HG03460 (cell line): Measurements from ENCODE around the gene NUDT4B.
"Not testable (repeated sequence)": the region's sequence is repeated elsewhere in the genome, so short reads cannot be mapped to it uniquely, and the experiment has no call there.

Experiments used
- ATAC-seq: cut with Tn5 transposase; IDR thresholded peaks from one replicate; pipeline ENCODE4 v1.9.1; 2021; ENCODE audit not compliant: unreplicated experiment

NUDT4B gene

GRCh38 chr1:148748563-148749334 lies at the start of gene NUDT4B:
TSS of gene NUDT4B (plus strand) at chr1:148748774. CDS start at chr1:148748953, 179 bp downstream.
- ATAC-seq = peak; percentile 36

GRCh38 chr1:148699357-148699756 lies 49.2 kb upstream of the NUDT4B start:
- ATAC-seq = not testable (repeated sequence)

- not testable (repeated sequence) for ATAC-seq
These were observed 46.3 kb upstream of the NUDT4B start for GRCh38 chr1:148702242-148702641.

GRCh38 chr1:148703973-148704591 lies 44.5 kb upstream of the NUDT4B start:
- not testable (repeated sequence) for ATAC-seq

DNA sequence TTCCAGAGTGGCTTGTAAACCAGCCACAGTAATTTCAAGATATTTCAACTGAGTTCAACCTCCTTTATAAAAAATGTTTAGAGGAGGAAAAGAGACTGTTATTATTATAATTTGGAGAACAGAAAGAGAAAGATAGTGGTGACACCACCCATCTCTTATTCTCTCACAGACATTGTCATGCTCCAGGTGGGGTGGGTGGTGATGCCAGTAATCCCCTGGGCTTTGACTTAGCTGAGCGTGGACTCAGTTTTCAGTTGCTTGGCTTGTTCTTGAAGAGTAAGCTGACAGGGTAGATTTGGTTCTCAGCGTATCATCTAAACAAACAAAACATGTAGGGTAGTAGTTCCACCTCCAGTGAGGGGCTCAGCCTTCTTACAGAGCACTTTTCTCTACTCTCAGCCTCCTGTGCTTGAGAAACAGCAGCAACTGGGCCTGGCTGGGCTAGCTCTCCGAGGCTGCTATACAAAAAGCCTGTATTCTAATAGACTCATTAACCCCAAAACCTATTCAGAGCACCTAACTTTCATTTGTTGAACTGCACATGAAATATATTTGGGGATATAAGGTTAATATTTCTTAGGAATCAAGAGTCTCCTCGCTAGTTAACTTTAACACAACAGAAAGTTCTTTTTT lies 43.1 kb upstream of the NUDT4B start:
- not testable (repeated sequence) for ATAC-seq

GRCh38 chr1:148708779-148709333 lies 39.7 kb upstream of the NUDT4B start:
- not testable (repeated sequence) for ATAC-seq

GRCh38 chr1:148710772-148711523 lies 37.6 kb upstream of the NUDT4B start:
- ATAC-seq = not testable (repeated sequence)

DNA sequence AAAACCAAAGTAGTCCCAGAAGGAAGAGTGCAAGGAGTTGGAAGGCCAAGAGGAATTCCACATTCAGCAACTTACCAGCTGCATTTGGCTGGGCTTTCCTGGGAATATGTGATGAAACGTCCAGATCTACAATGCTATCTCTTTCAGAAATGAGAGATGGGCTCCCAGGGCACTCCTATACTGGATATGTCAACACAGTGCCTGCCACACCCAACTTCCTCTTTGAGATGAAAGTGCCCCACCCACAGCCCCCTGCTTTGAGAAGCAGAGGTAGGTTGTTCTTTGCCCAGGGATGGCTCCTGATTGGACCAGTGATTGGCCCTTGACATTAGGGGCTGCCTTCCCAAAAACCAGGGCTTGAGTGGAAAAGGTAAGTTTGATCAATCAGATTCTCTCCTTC lies 36.2 kb upstream of the NUDT4B start:
- ATAC-seq = not testable (repeated sequence)

GRCh38 chr1:148715518-148715917 lies 33.1 kb upstream of the NUDT4B start:
- ATAC-seq = not testable (repeated sequence)

DNA sequence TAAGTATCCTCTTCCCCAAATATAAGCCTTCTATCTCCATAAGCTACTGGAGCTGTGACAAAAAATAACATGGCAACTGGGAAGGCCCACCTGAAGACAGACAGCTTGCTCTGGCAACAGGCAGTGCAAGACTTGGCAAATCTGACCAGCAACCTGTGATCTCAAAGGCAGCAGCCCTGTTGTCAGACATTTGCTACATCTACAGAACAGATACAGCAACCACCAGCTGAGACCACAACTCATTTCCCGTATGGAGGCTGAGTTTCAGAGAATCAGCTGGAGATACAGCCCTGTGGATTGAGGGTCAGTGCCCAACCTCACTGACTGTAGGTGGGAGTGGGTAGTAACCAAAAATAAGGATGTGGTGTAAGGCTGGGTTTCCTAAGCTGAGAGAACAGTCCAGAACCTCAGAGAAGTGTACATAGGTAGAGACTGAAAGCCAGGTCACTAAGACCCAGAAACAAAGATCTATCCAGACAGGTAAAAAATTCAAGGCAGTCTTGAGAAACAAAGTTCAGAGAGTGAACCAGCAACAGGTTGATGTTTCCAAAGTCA lies 31.5 kb upstream of the NUDT4B start:
- ATAC-seq = not testable (repeated sequence)

- not testable (repeated sequence) for ATAC-seq
These were observed 27.7 kb upstream of the NUDT4B start for GRCh38 chr1:148720918-148721317.

DNA sequence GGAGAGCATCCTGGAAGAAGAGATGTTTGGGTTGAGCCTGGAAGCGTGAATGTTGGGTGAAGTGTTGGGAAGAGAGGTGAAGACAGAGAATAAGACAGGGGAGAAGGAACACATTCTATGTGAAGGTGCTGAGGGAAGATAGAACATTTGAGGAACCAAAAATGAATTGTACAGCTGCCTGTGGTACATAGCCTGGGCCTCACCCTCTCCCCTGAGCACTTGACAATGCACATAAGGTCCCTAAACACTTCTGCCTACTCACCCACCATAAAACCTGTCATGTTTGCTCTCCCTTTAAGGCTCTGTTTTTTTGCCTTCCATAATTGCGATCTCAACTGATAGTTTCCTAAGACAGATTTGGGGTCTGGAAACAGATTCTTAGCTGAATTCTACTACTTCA lies 25.8 kb upstream of the NUDT4B start:
- ATAC-seq = not testable (repeated sequence)

DNA sequence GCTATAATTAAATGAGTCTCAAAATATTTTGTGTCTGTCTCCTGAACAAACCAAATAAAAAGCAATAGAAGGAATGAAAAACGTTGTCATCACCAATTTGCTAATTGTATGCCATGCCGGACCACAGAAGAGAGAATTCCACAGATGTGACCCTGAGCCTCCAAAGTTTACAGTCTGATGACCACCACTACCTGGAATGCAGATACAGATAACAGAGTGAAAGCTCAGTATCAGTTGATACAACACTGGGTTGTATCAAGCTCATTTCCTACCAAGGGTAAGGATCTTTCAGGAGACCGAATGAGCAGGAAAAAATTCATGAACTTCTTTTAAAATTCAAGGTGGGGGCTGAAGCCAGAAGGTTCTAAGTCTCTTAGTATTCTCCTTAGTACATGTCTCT lies 25.1 kb upstream of the NUDT4B start:
- not testable (repeated sequence) for ATAC-seq

DNA sequence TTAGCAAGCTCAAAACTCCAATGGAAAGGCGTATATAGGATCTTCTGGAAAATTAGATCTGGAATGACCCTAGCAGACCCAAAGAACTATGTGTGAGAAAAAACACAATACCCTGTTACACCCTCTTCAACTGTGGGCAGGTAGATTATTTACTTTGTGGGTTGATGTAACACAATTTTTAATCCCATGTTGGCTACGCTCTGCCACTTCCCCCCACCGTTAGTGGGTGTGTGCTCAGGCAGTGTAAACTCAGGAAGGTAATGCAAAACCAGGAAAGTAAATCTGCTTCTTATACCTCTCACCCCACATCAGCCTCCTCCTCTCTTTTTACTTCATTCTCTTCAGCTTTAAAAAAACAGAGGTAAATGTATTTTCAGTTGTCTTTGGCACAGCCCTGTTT lies 23.7 kb upstream of the NUDT4B start:
- ATAC-seq = not testable (repeated sequence)

- not testable (repeated sequence) for ATAC-seq
These were observed 20.7 kb upstream of the NUDT4B start for GRCh38 chr1:148727862-148728261.

DNA sequence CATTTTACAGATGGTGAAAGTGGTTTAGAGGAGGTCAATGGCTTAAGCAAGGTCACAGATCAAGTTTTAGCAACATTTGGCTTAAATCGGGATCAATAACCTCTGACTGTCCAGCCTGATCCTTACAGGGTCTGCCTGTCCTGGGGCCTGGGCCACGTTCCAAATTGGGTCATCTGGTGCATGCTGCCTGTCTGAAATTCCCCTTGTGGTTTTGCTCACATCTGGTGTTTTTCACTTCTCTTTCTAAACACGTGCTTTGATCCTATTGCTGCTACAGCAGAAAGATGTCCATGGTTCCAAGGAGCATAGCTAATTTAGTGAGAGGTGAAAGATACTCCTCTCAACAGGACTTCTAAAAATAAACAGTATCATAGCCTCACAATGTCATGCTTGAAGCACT lies 19.4 kb upstream of the NUDT4B start:
- ATAC-seq = peak; percentile 78

- not testable (repeated sequence) for ATAC-seq
These were observed 19.0 kb upstream of the NUDT4B start for GRCh38 chr1:148729541-148729940.

DNA sequence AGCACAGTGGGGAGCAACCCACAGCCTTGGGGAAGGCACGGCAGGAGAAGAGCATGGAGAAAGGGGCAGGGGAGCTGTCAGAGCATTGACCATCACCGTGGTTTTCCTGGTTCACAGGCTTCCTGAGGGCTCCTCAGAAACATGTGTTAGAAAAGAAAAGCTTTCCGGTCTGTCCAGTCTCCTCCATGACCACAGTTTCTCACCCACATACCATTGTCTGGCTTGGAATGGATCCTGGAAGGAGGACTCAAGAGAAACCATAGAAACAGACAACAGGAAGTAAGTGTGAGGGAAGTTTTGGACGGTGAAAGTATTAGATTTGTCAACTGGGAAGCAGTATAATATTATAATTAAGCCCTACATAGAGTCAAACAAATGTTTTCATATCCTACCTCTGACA lies 16.3 kb upstream of the NUDT4B start:
- ATAC-seq = not testable (repeated sequence)

- ATAC-seq = peak; percentile 65
These were observed 14.8 kb upstream of the NUDT4B start for GRCh38 chr1:148733585-148734310.

GRCh38 chr1:148734311-148734662 lies 14.3 kb upstream of the NUDT4B start:
- ATAC-seq = peak; percentile 30
